Trophoblast cell (in vitro differentiated cells and primary cell): ENCODE measurements around the gene NDUFB6.

ENCODE experiments used
- DNase-seq, 2 donors: peaks; one replicate each; pipeline ENCODE4 v3.0.0-alpha.2; 2016
- H2AFZ ChIP-seq: 2 replicates; pipeline ENCODE4 v1.6.1; 2013; ENCODE audit warnings: low read length, moderate library complexity, mild to moderate bottlenecking; ENCODE audit not compliant: insufficient read depth, poor library complexity
- H2AK5ac ChIP-seq: 2 replicates; pipeline ENCODE4 v1.6.1; 2013; ENCODE audit warnings: mild to moderate bottlenecking, low read length
- H2BK120ac ChIP-seq: 2 replicates; pipeline ENCODE4 v1.6.1; 2013; ENCODE audit warnings: low read length, mild to moderate bottlenecking, moderate library complexity; ENCODE audit not compliant: insufficient read depth, poor library complexity
- H2BK12ac ChIP-seq: 2 replicates; pipeline ENCODE4 v1.6.1; 2013; ENCODE audit warnings: mild to moderate bottlenecking, low read length, moderate library complexity
- H2BK5ac ChIP-seq: 2 replicates; pipeline ENCODE4 v1.6.1; 2013; ENCODE audit warnings: low read length, low read depth, moderate library complexity, mild to moderate bottlenecking; ENCODE audit not compliant: poor library complexity
- H3K14ac ChIP-seq: 2 replicates; pipeline ENCODE4 v1.6.1; 2013; ENCODE audit warnings: mild to moderate bottlenecking, low read length
- H3K18ac ChIP-seq: 2 replicates; pipeline ENCODE4 v1.6.1; 2013; ENCODE audit warnings: mild to moderate bottlenecking, low read length
- H3K23ac ChIP-seq: 2 replicates; pipeline ENCODE4 v1.6.1; 2013; ENCODE audit warnings: low read length
- H3K27ac ChIP-seq: 2 replicates; pipeline ENCODE4 v1.5.1; 2013; ENCODE audit warnings: low read depth, mild to moderate bottlenecking, inconsistent platforms, low read length, moderate library complexity
- H3K27me3 ChIP-seq: 2 replicates; pipeline ENCODE4 v1.6.1; 2013; ENCODE audit warnings: inconsistent platforms, mild to moderate bottlenecking, low read length, moderate library complexity; ENCODE audit not compliant: insufficient read depth
- H3K36me3 ChIP-seq, 2 experiments: 1 replicate in 1 of 2; 2 replicates in 1 of 2; pipeline ENCODE4 v1.6.1; 2013; ENCODE audit warnings: low read length in 2 of 2, mild to moderate bottlenecking in 2 of 2, moderate library complexity in 1 of 2; ENCODE audit not compliant: insufficient read depth in 2 of 2, control insufficient read depth in 1 of 2
- H3K4ac ChIP-seq: 2 replicates; pipeline ENCODE4 v1.6.1; 2013; ENCODE audit warnings: low read depth, mild to moderate bottlenecking, low read length, moderate library complexity
- H3K4me1 ChIP-seq, 2 experiments: 1 replicate in 1 of 2; 2 replicates in 1 of 2; pipeline ENCODE4 v1.6.1; 2013; ENCODE audit warnings: low read length in 2 of 2, mild to moderate bottlenecking in 2 of 2, moderate library complexity in 1 of 2; ENCODE audit not compliant: insufficient read depth in 2 of 2, control insufficient read depth in 1 of 2
- H3K4me2 ChIP-seq: 2 replicates; pipeline ENCODE4 v1.6.1; 2013; ENCODE audit warnings: inconsistent platforms, mild to moderate bottlenecking, low read length, moderate library complexity
- H3K4me3 ChIP-seq: 2 replicates; pipeline ENCODE4 v1.5.1; 2013; ENCODE audit warnings: mild to moderate bottlenecking, low read depth, low read length, inconsistent platforms
- H3K79me1 ChIP-seq: one replicate; pipeline ENCODE4 v1.6.1; 2013; ENCODE audit warnings: low read length
- H3K79me2 ChIP-seq: 2 replicates; pipeline ENCODE4 v1.6.1; 2013; ENCODE audit warnings: low read length, mild to moderate bottlenecking; ENCODE audit not compliant: control insufficient read depth, insufficient read depth, poor library complexity
- H3K9ac ChIP-seq: 2 replicates; pipeline ENCODE4 v1.6.1; 2013; ENCODE audit warnings: mild to moderate bottlenecking, low read length
- H3K9me3 ChIP-seq: 2 replicates; pipeline ENCODE4 v1.6.1; 2013; ENCODE audit warnings: low read depth, mild to moderate bottlenecking, control low read depth, inconsistent platforms, low read length; ENCODE audit not compliant: insufficient read depth
- H4K12ac ChIP-seq: 2 replicates; pipeline ENCODE4 v1.6.1; 2013; ENCODE audit warnings: low read depth, mild to moderate bottlenecking, low read length, moderate library complexity
- H4K8ac ChIP-seq: 2 replicates; pipeline ENCODE4 v1.6.1; 2013; ENCODE audit warnings: low read depth, mild to moderate bottlenecking, low read length, moderate library complexity
- H4K91ac ChIP-seq: one replicate; pipeline ENCODE4 v1.6.1; 2013; ENCODE audit warnings: low read depth, mild to moderate bottlenecking, low read length, moderate library complexity
- WGBS: extraction: QIAGEN DNeasy Blood & Tissue Kit; methylation state at CpG from one replicate; pipeline ENCODE4 v1.1.7; 2013; ENCODE audit warnings: missing lambda C conversion rate; ENCODE audit not compliant: insufficient read length, insufficient coverage; ENCODE audit errors: extremely low coverage; 5-methylcytosine and 5-hydroxymethylcytosine counted together

Gene NDUFB6

DNA sequence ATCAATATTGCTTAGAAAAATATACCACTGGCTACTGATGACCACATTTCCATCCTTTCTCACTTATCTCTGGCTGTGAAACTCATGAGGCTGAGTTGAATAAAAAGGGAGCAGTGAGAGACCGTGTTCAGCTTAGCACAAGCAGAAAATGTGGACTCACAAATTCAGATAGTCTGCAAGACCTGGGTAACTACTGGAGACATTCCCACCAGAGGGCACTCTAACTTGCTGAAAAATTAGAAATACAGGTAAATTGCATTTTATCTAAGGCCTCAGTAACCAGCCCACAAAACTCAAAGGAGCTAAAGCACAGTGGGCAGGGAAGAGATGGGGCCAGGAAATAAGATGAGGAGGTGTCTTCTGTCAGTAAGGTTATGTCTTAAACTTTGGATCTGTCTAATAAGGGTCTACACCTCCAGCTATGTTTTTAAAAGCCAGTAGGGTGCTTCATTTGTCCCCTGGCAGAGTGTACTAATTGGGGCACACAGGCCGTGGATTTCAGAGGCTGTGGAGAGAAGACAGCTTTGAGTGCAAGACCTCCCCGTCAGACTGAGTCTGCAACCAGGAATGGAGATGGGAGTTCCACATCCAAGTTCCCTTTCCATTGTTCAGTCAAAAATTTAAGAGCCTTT is 8.7 kb upstream of the NDUFB6 start:
- H4K91ac ChIP-seq, result no peak overlapping the region
- H3K27ac ChIP-seq, result no peak overlapping the region
- WGBS, result no CpG with 5 or more reads among the region's 3 CpGs
- H2BK12ac ChIP-seq, result no peak overlapping the region
- no peak overlapping the region for H2BK5ac ChIP-seq
- H3K4me3 ChIP-seq, result no peak overlapping the region
- peak overlapping the region; percentile 70 for H4K12ac ChIP-seq
- no peak overlapping the region for H2AK5ac ChIP-seq
- peaks cover 0 to 3% of the 10 kb centered on the region in 2 experiments for H3K4me1 ChIP-seq
- no peaks in the 10 kb centered on the region for H3K9me3 ChIP-seq
- H3K36me3 ChIP-seq, result no peaks in the 10 kb centered on the region
- no peak overlapping the region for H3K14ac ChIP-seq
- peaks cover 1% of the 10 kb centered on the region for H3K79me1 ChIP-seq
- peak; percentile 73 to 90 for DNase-seq
- H3K27me3 ChIP-seq, result no peaks in the 10 kb centered on the region
- no peak overlapping the region for H3K4ac ChIP-seq
- H2AFZ ChIP-seq, result peak overlapping the region; percentile 28
- H3K18ac ChIP-seq, result no peak overlapping the region
- H2BK120ac ChIP-seq, result peak overlapping the region; percentile 43
- H3K23ac ChIP-seq, result no peak overlapping the region
- H3K79me2 ChIP-seq, result no peaks in the 10 kb centered on the region
- H3K4me2 ChIP-seq, result no peak overlapping the region
- no peak overlapping the region for H3K9ac ChIP-seq
- H4K8ac ChIP-seq, result peak overlapping the region; percentile 77

DNA sequence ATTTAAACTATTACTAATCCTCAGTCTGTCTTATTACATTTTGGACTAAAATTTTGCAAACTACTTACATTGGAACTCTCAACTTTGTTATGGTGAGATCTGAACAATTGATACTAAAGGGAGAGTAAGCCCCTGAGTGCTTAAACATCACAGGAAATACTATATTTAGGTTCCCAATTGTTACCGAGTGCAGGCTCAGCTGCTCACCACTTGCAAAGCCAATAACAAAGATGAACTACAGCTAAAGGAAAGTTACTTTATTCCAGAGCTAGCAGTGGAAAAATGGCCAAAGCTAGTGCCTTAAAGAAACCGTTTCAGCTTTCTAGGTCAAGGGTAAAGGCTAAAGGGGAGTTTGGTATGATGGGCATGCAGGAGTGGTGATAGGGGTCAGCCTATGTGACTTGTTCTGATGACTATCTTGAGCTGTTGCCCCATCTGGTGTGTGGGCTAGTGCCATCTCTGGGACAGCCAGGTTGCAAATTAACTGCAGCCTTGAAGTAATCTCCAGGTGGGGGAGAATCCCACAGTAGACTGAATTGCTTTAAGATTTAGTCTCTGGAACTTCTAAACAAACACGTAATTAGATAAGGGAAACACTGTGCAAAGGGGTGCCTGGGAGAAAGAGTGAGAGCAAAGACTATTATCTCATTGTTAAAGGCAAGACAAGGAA is 7.8 kb upstream of the NDUFB6 start:
- Histone ChIP-seq H2AK5ac (no peak overlapping the region), H3K9me3 (no peaks in the 10 kb centered on the region), H3K27me3 (no peaks in the 10 kb centered on the region), H2AFZ (no peak overlapping the region), H3K79me2 (no peaks in the 10 kb centered on the region), H3K14ac (no peak overlapping the region), H3K4ac (no peak overlapping the region), H2BK12ac (no peak overlapping the region), H3K36me3 (no peaks in the 10 kb centered on the region), H3K79me1 (peaks cover 1% of the 10 kb centered on the region), H2BK120ac (no peak overlapping the region), H2BK5ac (no peak overlapping the region), H3K4me2 (peak overlapping the region; percentile 9), H3K27ac (no peak overlapping the region), H4K91ac (no peak overlapping the region), H3K9ac (no peak overlapping the region), H4K12ac (no peak overlapping the region), H3K4me1 (peaks cover 0 to 3% of the 10 kb centered on the region in 2 experiments), H4K8ac (no peak overlapping the region), H3K18ac (no peak overlapping the region), H3K23ac (no peak overlapping the region), H3K4me3 (no peak overlapping the region)
- no CpG with 5 or more reads among the region's 3 CpGs for WGBS
- peak; percentile 84 to 90 for DNase-seq

DNA sequence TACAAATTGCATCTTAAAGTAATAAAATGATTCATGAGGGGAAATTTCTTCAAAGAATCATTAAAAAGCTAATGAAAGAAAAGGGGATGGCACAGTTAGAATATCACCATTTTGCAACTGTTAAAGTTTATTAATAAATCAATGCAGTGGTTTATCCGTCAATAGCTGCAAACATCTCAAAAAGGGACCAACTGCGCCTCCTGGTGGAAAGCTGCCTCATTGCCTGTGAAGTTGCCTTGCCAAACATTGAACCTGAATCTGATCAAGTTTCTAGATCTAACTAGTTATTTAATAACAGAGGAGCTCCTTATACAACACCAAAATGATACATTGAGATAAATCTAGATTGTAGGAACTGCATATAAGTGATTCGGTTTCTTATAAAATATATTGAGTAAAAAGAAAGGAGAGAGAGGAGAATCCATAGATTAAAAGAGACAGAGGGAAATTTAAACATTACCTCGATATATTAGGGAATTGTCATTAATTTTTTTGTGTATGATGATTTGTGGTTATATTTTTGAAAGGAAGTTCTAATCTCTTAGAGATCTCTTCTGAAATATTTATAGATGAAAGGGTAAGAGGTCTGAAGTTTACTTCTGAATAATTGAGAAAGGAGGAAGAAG is 6.9 kb upstream of the NDUFB6 start:
- Histone ChIP-seq H3K23ac (no peak overlapping the region), H3K27ac (no peak overlapping the region), H3K9ac (no peak overlapping the region), H2AK5ac (no peak overlapping the region), H3K9me3 (no peaks in the 10 kb centered on the region), H4K12ac (no peak overlapping the region), H4K91ac (no peak overlapping the region), H2BK5ac (no peak overlapping the region), H2BK12ac (no peak overlapping the region), H3K4me3 (no peak overlapping the region), H3K36me3 (no peaks in the 10 kb centered on the region), H3K4me1 (peaks cover 0 to 3% of the 10 kb centered on the region in 2 experiments), H4K8ac (no peak overlapping the region), H2BK120ac (no peak overlapping the region), H3K4ac (no peak overlapping the region), H3K27me3 (no peaks in the 10 kb centered on the region), H2AFZ (no peak overlapping the region), H3K79me2 (no peaks in the 10 kb centered on the region), H3K14ac (no peak overlapping the region), H3K18ac (no peak overlapping the region), H3K79me1 (peaks cover 1% of the 10 kb centered on the region), H3K4me2 (no peak overlapping the region)
- peak; percentile 71 to 92 for DNase-seq
- no CpG with 5 or more reads among the region's 4 CpGs for WGBS

DNA sequence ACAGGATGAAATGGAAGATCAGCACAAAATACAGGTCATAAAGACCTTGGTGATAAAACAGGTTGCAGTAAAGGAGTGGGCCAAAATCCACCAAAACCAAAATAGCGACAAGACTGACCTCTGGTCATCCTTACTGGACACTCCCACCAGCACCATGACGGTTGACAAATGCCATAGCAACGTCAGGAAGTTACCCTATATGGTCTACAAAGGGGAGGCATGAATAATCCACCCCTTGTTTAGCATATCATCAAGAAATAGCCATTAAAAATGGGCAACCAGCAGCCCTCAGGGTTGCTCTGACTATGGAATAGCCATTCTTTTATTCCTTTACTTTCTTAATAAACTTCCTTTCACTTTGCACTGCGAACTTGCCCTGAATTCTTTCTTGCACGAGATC is 6.0 kb upstream of the NDUFB6 start:
- Histone ChIP-seq H3K18ac (no peak overlapping the region), H3K4me1 (peaks cover 0 to 3% of the 10 kb centered on the region in 2 experiments), H4K8ac (no peak overlapping the region), H3K4ac (no peak overlapping the region), H3K27me3 (no peaks in the 10 kb centered on the region), H2AK5ac (no peak overlapping the region), H2AFZ (no peak overlapping the region), H3K79me2 (no peaks in the 10 kb centered on the region), H3K4me3 (no peak overlapping the region), H3K79me1 (peaks cover 1% of the 10 kb centered on the region), H3K9me3 (no peaks in the 10 kb centered on the region), H4K12ac (no peak overlapping the region), H3K4me2 (no peak overlapping the region), H4K91ac (no peak overlapping the region), H2BK120ac (no peak overlapping the region), H3K9ac (no peak overlapping the region), H3K14ac (no peak overlapping the region), H3K27ac (no peak overlapping the region), H3K23ac (no peak overlapping the region), H2BK12ac (no peak overlapping the region), H3K36me3 (no peaks in the 10 kb centered on the region), H2BK5ac (no peak overlapping the region)
- no CpG with 5 or more reads among the region's 5 CpGs for WGBS
- no peak for DNase-seq
